K562 (cell line): ENCODE data around the gene PTPN14. TPM values are rescaled to one million over a fixed set of nuclear protein-coding genes. Genes with fewer than 3 reads are reported as not detected.

Experiments
- ATAC-seq: fragments of 200-7000 bp; cut with Tn5 transposase; 3 replicates; pipeline ENCODE4 v1.9.1; 2020; ENCODE audit warnings: moderate library complexity
- BruUV-seq: library from RNA; stranded (reverse); fragments of 400-500 nt; replicated peaks from 2 replicates; lab custom pipeline; 2021; lab: Mats Ljungman, UMichigan
- CTCF ChIA-PET: fragments of 300-600 bp; formaldehyde crosslinking; extraction: SDS; loops from one replicate; lab custom pipeline; 2021; ENCODE audit warnings: low intra/inter-chr PET ratio; lab: Yijun Ruan, JAX
- POLR2A ChIA-PET: fragments of 300-600, 350-650 bp; sonication (Branson Sonifier 250); formaldehyde crosslinking; extraction: SDS; loops from one replicate; lab custom pipeline; 2021; ENCODE audit warnings: antibody characterized with exemption, inconsistent platforms; lab: Yijun Ruan, JAX
- DNase-seq, 4 experiments: peaks; one replicate each; pipeline versions ENCODE4 v3.0.0 to v3.0.0-alpha.2; 2011 to 2018; ENCODE audit warnings: low spot score in 3 of 4, mixed read lengths in 3 of 4; ENCODE audit errors: extremely low read depth in 1 of 4
- FAIRE-seq: peaks from 2 replicates; lab custom pipeline; 2011; peaks lifted over from hg19 to GRCh38; lab: Jason Lieb, UNC
- H2AFZ ChIP-seq: 2 replicates; pipeline ENCODE4 v1.6.0; 2011; ENCODE audit warnings: low read depth, low read length, control low read depth, inconsistent platforms
- H3K27ac ChIP-seq: fragments of 200-600 bp; 3 replicates; pipeline ENCODE4 v1.8.0; 2011; ENCODE audit warnings: low read depth, mild to moderate bottlenecking, control low read depth, inconsistent platforms, low read length, moderate library complexity, mixed read lengths; ENCODE audit errors: extremely low read depth
- H3K27me3 ChIP-seq, 2 experiments: fragments of 300-600 bp in 1 of 2; 2 replicates in 1 of 2; 3 replicates in 1 of 2; pipeline versions ENCODE4 v1.6.0 to v1.8.0; 2011; ENCODE audit warnings: inconsistent platforms in 2 of 2, low read length in 2 of 2, mild to moderate bottlenecking in 1 of 2, mixed read lengths in 1 of 2, moderate library complexity in 1 of 2; ENCODE audit not compliant: control insufficient read depth in 2 of 2, insufficient read depth in 2 of 2
- H3K36me3 ChIP-seq: fragments of 300-600 bp; 3 replicates; pipeline ENCODE4 v1.8.0; 2011; ENCODE audit warnings: mild to moderate bottlenecking, low read length, inconsistent platforms; ENCODE audit not compliant: control insufficient read depth, insufficient read depth
- H3K4me1 ChIP-seq, 2 experiments: fragments of 200-600 bp in 1 of 2; replicated peaks in 1 of 2; 2 replicates in 1 of 2; 3 replicates in 1 of 2; pipeline versions ENCODE4 v1.5.1 to v1.8.0; 2011; ENCODE audit warnings: inconsistent platforms in 2 of 2, low read length in 2 of 2, mild to moderate bottlenecking in 1 of 2, mixed read lengths in 1 of 2, moderate library complexity in 1 of 2; ENCODE audit not compliant: control insufficient read depth in 2 of 2, insufficient read depth in 2 of 2
- H3K4me2 ChIP-seq: 2 replicates; pipeline ENCODE4 v1.6.1; 2011; ENCODE audit warnings: low read length, control low read depth, inconsistent platforms, mixed read lengths; ENCODE audit not compliant: insufficient read depth
- H3K4me3 ChIP-seq: fragments of 200-600 bp; sonication (generic), shearing (Covaris generic); 2 replicates; pipeline ENCODE4 v1.5.1; 2016; ENCODE audit warnings: control low read depth, inconsistent platforms
- H3K79me2 ChIP-seq: fragments of 200-600 bp; 3 replicates; pipeline ENCODE4 v1.8.0; 2011; ENCODE audit warnings: low read length, inconsistent platforms; ENCODE audit not compliant: control insufficient read depth, insufficient read depth
- H3K9ac ChIP-seq, 2 experiments: 2 replicates each; pipeline versions ENCODE4 v1.6.0 to v1.6.1; 2011; ENCODE audit warnings: low read depth in 2 of 2, low read length in 2 of 2, control low read depth in 1 of 2, inconsistent platforms in 1 of 2, mild to moderate bottlenecking in 1 of 2, mixed read lengths in 1 of 2; ENCODE audit not compliant: insufficient read depth in 1 of 2
- H3K9me1 ChIP-seq: one replicate; pipeline ENCODE4 v1.6.0; 2011; ENCODE audit warnings: inconsistent platforms, mild to moderate bottlenecking, low read length, moderate library complexity; ENCODE audit not compliant: control insufficient read depth, insufficient read depth
- H3K9me3 ChIP-seq: replicated peaks from 2 replicates; pipeline ENCODE4 v1.5.1; 2011; ENCODE audit warnings: low read depth, low read length, inconsistent platforms; ENCODE audit not compliant: control insufficient read depth, insufficient read depth
- H4K20me1 ChIP-seq: replicated peaks from 2 replicates; pipeline ENCODE4 v1.6.1; 2011; ENCODE audit warnings: low read length, inconsistent platforms, mixed read lengths; ENCODE audit not compliant: control insufficient read depth, insufficient read depth
- DDX20 ChIP-seq: fragments of 450-650 bp; IDR thresholded peaks from 2 replicates; pipeline ENCODE4 v1.6.1; 2016; ENCODE audit warnings: missing genetic modification characterization, low read depth, mild to moderate bottlenecking, missing compliant biosample characterization, moderate library complexity
- KLF13 ChIP-seq: fragments of 450-650 bp; IDR thresholded peaks from 2 replicates; pipeline ENCODE4 v1.6.1; 2016; ENCODE audit warnings: missing genetic modification characterization, low read depth, mild to moderate bottlenecking, missing compliant biosample characterization, moderate library complexity, borderline replicate concordance
- SIN3A ChIP-seq, 2 experiments: fragments of 150-350 bp in 1 of 2; IDR thresholded peaks; 2 replicates each; pipeline ENCODE4 v1.6.1; 2011 to 2016; ENCODE audit warnings: borderline replicate concordance in 2 of 2, low read depth in 2 of 2, low read length in 2 of 2, mild to moderate bottlenecking in 2 of 2, moderate library complexity in 2 of 2; ENCODE audit not compliant: control insufficient read depth in 1 of 2
- TCF7L2 ChIP-seq: fragments of 150-350 bp; IDR thresholded peaks from 2 replicates; pipeline ENCODE4 v1.6.1; 2016; ENCODE audit warnings: low read depth, mild to moderate bottlenecking, low read length, moderate library complexity
- ZNF224 ChIP-seq: sonication (generic); formaldehyde crosslinking; IDR thresholded peaks from 2 replicates; pipeline ENCODE4 v1.8.0; 2022; ENCODE audit warnings: mild to moderate bottlenecking, missing genetic modification reagents
- ZNF347 ChIP-seq: fragments of 450-650 bp; formaldehyde crosslinking; IDR thresholded peaks from 2 replicates; pipeline ENCODE4 v1.4.0; 2020; ENCODE audit warnings: low read depth, mild to moderate bottlenecking, moderate library complexity
- ZNF41 ChIP-seq: fragments of 250-450 bp; sonication (Bioruptor Pico); conservative IDR thresholded peaks from 2 replicates; pipeline ENCODE4 v1.4.0; 2020; ENCODE audit warnings: mild to moderate bottlenecking
- ZNF695 ChIP-seq: fragments of 450-650 bp; formaldehyde crosslinking; IDR thresholded peaks from 2 replicates; pipeline ENCODE4 v1.4.0; 2020; ENCODE audit warnings: mild to moderate bottlenecking, moderate library complexity
- ZNF717 ChIP-seq: fragments of 250-450 bp; sonication (Bioruptor Pico); IDR thresholded peaks from 2 replicates; pipeline ENCODE4 v1.5.0; 2021
- WGBS: fragments of 100-300 bp; shearing (Covaris generic); methylation state at CpG from one replicate; pipeline ENCODE4 v1.1.6; 2016; ENCODE audit warnings: low coverage, mixed read lengths; ENCODE audit not compliant: insufficient coverage; ENCODE audit errors: missing lambda C conversion rate; 5-methylcytosine and 5-hydroxymethylcytosine counted together
- in situ Hi-C: fragments of 300-500 bp; cut with MboI; formaldehyde crosslinking; loops from 4 replicates; pipeline ENCODE4 v1.15.0; 2018; ENCODE audit warnings: inconsistent platforms, mixed read lengths
- intact Hi-C: fragments of 100-400 bp; cut with micrococcal nuclease; formaldehyde crosslinking; loops from 2 replicates; pipeline ENCODE4 v1.14.2; 2022
- polyA plus RNA-seq, 8 experiments: library from polyadenylated mRNA; depleted of rRNA in 4 of 8; stranded (reverse) in 5 of 8; unstranded in 3 of 8; fragments of >200 nt; fragmentation: Nextera tagmentation in 2 of 8; fragmentation: Illumina TruSeq in 1 of 8; extraction: Ambion mirVana in 2 of 8; extraction: Trizol in 1 of 8; gene quantifications; 2 replicates each; pipeline versions ENCODE4 v1.2.1 to v1.2.3, GENCODE V29; 2011 to 2014; ENCODE audit warnings: inconsistent platforms in 1 of 8, missing spikeins in 1 of 8
- total RNA-seq, 7 experiments: library from RNA; depleted of rRNA in 6 of 7; stranded (reverse); fragments of >200 nt in 6 of 7; fragmentation: Illumina TruSeq in 2 of 7; extraction: Trizol in 2 of 7; gene quantifications; 2 replicates each; pipeline versions ENCODE4 v1.2.1 to v1.2.3, GENCODE V29; 2011 to 2021; ENCODE audit warnings: low replicate concordance in 1 of 7
- TF ChIP-seq, protein P1 (sequence below), 2 experiments: IDR thresholded peaks; 2 replicates each; pipeline ENCODE4 v1.6.1; 2011; ENCODE audit warnings: borderline replicate concordance in 1 of 2, control low read depth in 1 of 2, low read depth in 1 of 2, low read length in 1 of 2, mild to moderate bottlenecking in 1 of 2, mixed read lengths in 1 of 2, moderate library complexity in 1 of 2; ENCODE audit not compliant: insufficient read depth in 1 of 2, insufficient read length in 1 of 2, poor library complexity in 1 of 2, severe bottlenecking in 1 of 2; ENCODE audit errors: extremely low read depth in 1 of 2

The PTPN14 gene
- total and polyA plus RNA-seq, 9 of the 15 experiments (the other 6 are each of a cell fraction or from before 2014, with no cell fraction given), result 0.01 to 0.29 (median 0.04) TPM; not detected in 6

DNA sequence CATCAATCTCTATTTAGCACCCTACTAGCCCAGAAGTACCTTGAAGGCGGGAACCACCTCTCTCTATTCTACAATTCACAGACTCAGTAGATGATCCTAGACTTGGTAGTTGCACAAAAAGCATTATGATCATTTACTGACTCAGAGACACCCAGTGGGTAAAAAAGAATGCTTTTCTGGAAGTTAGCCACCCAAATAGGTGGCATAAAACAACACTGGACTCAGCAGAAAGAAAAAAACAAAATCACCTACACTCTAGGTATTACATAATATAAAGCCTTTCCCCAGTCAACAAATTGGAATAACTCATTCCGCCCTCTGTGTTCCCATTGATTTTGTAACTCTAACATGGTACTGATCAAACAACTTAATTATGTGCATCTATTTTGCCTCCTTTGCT lies 126.3 kb downstream of the PTPN14 start:
- POLR2A ChIA-PET, result no interaction called here
- in situ Hi-C loops (no loop called here), intact Hi-C loops (no loop called here)
- Histone ChIP-seq H3K27me3 (peaks cover 0 to 9% of the 10 kb centered on the region in 2 experiments; a peak in 4 of 5 replicates), H2AFZ (no peak overlapping the region), H3K9me3 (no peaks in the 10 kb centered on the region), H3K9ac (no peak overlapping the region), H3K9me1 (no peaks in the 10 kb centered on the region), H4K20me1 (no peaks in the 10 kb centered on the region), H3K36me3 (no peaks in the 10 kb centered on the region), H3K79me2 (no peaks in the 10 kb centered on the region), H3K27ac (no peak overlapping the region), H3K4me1 (peaks cover 0 to 5% of the 10 kb centered on the region in 2 experiments; a peak in 3 of 5 replicates), H3K4me2 (no peak overlapping the region), H3K4me3 (no peak overlapping the region)
- ATAC-seq (no peak), FAIRE-seq (no peak), DNase-seq (no peak)
- TF ChIP-seq, protein P1, sequence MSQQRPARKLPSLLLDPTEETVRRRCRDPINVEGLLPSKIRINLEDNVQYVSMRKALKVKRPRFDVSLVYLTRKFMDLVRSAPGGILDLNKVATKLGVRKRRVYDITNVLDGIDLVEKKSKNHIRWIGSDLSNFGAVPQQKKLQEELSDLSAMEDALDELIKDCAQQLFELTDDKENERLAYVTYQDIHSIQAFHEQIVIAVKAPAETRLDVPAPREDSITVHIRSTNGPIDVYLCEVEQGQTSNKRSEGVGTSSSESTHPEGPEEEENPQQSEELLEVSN (IDR thresholded peaks at IDR 0.05; ENCODE audit: borderline replicate concordance in 1 of 2, extremely low read depth in 1 of 2, insufficient read depth in 1 of 2, insufficient read length in 1 of 2, low read depth in 1 of 2, low read length in 1 of 2, poor library complexity in 1 of 2, severe bottlenecking in 1 of 2), result no peak
- TF ChIP-seq ZNF224, result no peak
- no peak for TF ChIP-seq ZNF695 (CRISPR knock-in tag)
- no peak for TF ChIP-seq DDX20 (tag)
- no peak for TF ChIP-seq KLF13
- no peak for TF ChIP-seq SIN3A (IDR thresholded peaks at IDR 0.05; ENCODE audit: borderline replicate concordance in 2 of 2, control insufficient read depth in 1 of 2, low read depth in 2 of 2, low read length in 2 of 2)
- TF ChIP-seq ZNF717 (CRISPR knock-in tag), result no peak
- no peak for TF ChIP-seq ZNF347 (CRISPR knock-in tag)
- TF ChIP-seq ZNF41 (CRISPR knock-in tag), result no peak
- TF ChIP-seq TCF7L2, result no peak
- no TSS peak for BruUV-seq
- CTCF ChIA-PET, result no interaction called here
- 0% methylated on average over 2 of the region's 2 CpGs for WGBS
